A549 (cell line): ENCODE results near the gene KRT36. TPM values are rescaled to one million over a fixed set of nuclear protein-coding genes. Genes with fewer than 3 reads are reported as not detected.

Experiments
- ATAC-seq, 2 experiments: fragments of 200-7000 bp in 1 of 2; fragments of >200 bp in 1 of 2; cut with Nextera tagmentation in 1 of 2; cut with Tn5 transposase in 1 of 2; 3 replicates each; pipeline versions ENCODE4 v1.8.0 to v1.9.1; 2018 to 2020; ENCODE audit warnings: mild to moderate bottlenecking in 1 of 2, moderate library complexity in 1 of 2
- CTCF ChIA-PET: fragments of 300-600 bp; sonication (Branson Sonifier 250); formaldehyde crosslinking; extraction: SDS; loops from one replicate; lab custom pipeline; 2021; ENCODE audit warnings: antibody characterized with exemption, inconsistent platforms; lab: Yijun Ruan, JAX
- POLR2A ChIA-PET: fragments of 350-600 bp; formaldehyde crosslinking; extraction: SDS; loops from one replicate; lab custom pipeline; 2021; ENCODE audit warnings: antibody characterized with exemption, inconsistent platforms; lab: Yijun Ruan, JAX
- DNase-seq, 2 experiments: peaks; one replicate each; pipeline versions ENCODE4 v3.0.0 to v3.0.0-alpha.2; 2011 to 2016; ENCODE audit warnings: low read depth in 1 of 2, low spot score in 1 of 2
- FAIRE-seq: peaks from 2 replicates; lab custom pipeline; 2011; peaks lifted over from hg19 to GRCh38; lab: Jason Lieb, UNC
- H3K27ac ChIP-seq, 2 experiments: fragments of >200 bp; sonication (Bioruptor Twin); formaldehyde crosslinking; 3 replicates each; pipeline ENCODE4 v1.5.1; 2016 to 2017
- H3K4me1 ChIP-seq: fragments of >200 bp; sonication (Bioruptor Twin); formaldehyde crosslinking; 3 replicates; pipeline ENCODE4 v1.6.1; 2016
- H3K4me2 ChIP-seq: fragments of >200 bp; sonication (Bioruptor Twin); formaldehyde crosslinking; 3 replicates; pipeline ENCODE4 v1.6.1; 2016
- H3K4me3 ChIP-seq: fragments of >200 bp; sonication (Bioruptor Twin); formaldehyde crosslinking; 3 replicates; pipeline ENCODE4 v1.5.1; 2016
- H3K9me3 ChIP-seq: fragments of >200 bp; sonication (Bioruptor Twin); formaldehyde crosslinking; 3 replicates; pipeline ENCODE4 v1.6.1; 2016
- ATOH8 ChIP-seq: fragments of 250-450 bp; sonication (Bioruptor Pico); IDR thresholded peaks from 2 replicates; pipeline ENCODE4 v1.5.0; 2020; ENCODE audit warnings: low read depth, mild to moderate bottlenecking, moderate library complexity
- BCL3 ChIP-seq: fragments of >200 bp; sonication (Bioruptor Twin); formaldehyde crosslinking; IDR thresholded peaks from 3 replicates; pipeline ENCODE4 v1.6.1; 2016
- BHLHE40 ChIP-seq: IDR thresholded peaks from 2 replicates; pipeline ENCODE4 v1.6.1; 2012; ENCODE audit warnings: low read depth, low read length, inconsistent platforms
- CBX2 ChIP-seq: fragments of 200-600 bp; sonication (generic); IDR thresholded peaks from 2 replicates; pipeline ENCODE4 v1.6.1; 2016; ENCODE audit warnings: low read depth, mild to moderate bottlenecking, borderline replicate concordance
- CBX8 ChIP-seq: fragments of 200-600 bp; sonication (generic); IDR thresholded peaks from 2 replicates; pipeline ENCODE4 v1.6.1; 2016
- CEBPB ChIP-seq, 2 experiments: fragments of >200 bp in 1 of 2; sonication (Bioruptor Twin) in 1 of 2; formaldehyde crosslinking in 1 of 2; IDR thresholded peaks; 2 replicates each; pipeline ENCODE4 v1.6.1; 2012 to 2016
- CTCF ChIP-seq: fragments of >200 bp; sonication (Bioruptor Twin); formaldehyde crosslinking; IDR thresholded peaks from 3 replicates; pipeline ENCODE4 v1.5.1; 2016
- EHMT2 ChIP-seq: fragments of 200-600 bp; sonication (generic); IDR thresholded peaks from 2 replicates; pipeline ENCODE4 v1.6.1; 2016; ENCODE audit warnings: antibody characterized with exemption, low read depth, mild to moderate bottlenecking, moderate library complexity
- EP300 ChIP-seq, 2 experiments: fragments of >200 bp; sonication (Bioruptor Twin); formaldehyde crosslinking; IDR thresholded peaks; 2 replicates in 1 of 2; 3 replicates in 1 of 2; pipeline ENCODE4 v1.6.1; 2016 to 2017
- FOXS1 ChIP-seq: fragments of 250-450 bp; sonication (Bioruptor Pico); IDR thresholded peaks from 2 replicates; pipeline ENCODE4 v1.5.0; 2020; ENCODE audit warnings: mild to moderate bottlenecking, moderate library complexity
- HDAC2 ChIP-seq: fragments of 200-600 bp; sonication (generic); IDR thresholded peaks from 2 replicates; pipeline ENCODE4 v1.6.1; 2016
- HOXB13 ChIP-seq: fragments of 250-450 bp; sonication (Bioruptor Pico); IDR thresholded peaks from 2 replicates; pipeline ENCODE4 v1.5.0; 2020; ENCODE audit warnings: low read depth, mild to moderate bottlenecking, moderate library complexity
- KDM1A ChIP-seq: fragments of 200-600 bp; sonication (generic); IDR thresholded peaks from 2 replicates; pipeline ENCODE4 v1.6.1; 2016; ENCODE audit warnings: low read depth, mild to moderate bottlenecking
- KDM5A ChIP-seq: fragments of 200-600 bp; sonication (generic); IDR thresholded peaks from 2 replicates; pipeline ENCODE4 v1.6.1; 2016; ENCODE audit warnings: antibody characterized with exemption, mild to moderate bottlenecking
- MAFK ChIP-seq: fragments of 450-650 bp; IDR thresholded peaks from 2 replicates; pipeline ENCODE4 v1.6.1; 2014; ENCODE audit not compliant: partially characterized antibody
- MAZ ChIP-seq: fragments of 150-350 bp; IDR thresholded peaks from 2 replicates; pipeline ENCODE4 v1.6.1; 2014; ENCODE audit warnings: antibody characterized with exemption, low read depth, low read length, borderline replicate concordance
- NFE2L2 ChIP-seq: fragments of 150-350 bp; conservative IDR thresholded peaks from 2 replicates; pipeline ENCODE4 v1.6.1; 2014; ENCODE audit warnings: low read length
- NPAS2 ChIP-seq: fragments of 250-450 bp; sonication (Bioruptor Pico); IDR thresholded peaks from 2 replicates; pipeline ENCODE4 v1.8.0; 2022; ENCODE audit warnings: mild to moderate bottlenecking, moderate library complexity, borderline replicate concordance
- PHF8 ChIP-seq: fragments of 200-600 bp; sonication (generic); IDR thresholded peaks from 2 replicates; pipeline ENCODE4 v1.6.1; 2016; ENCODE audit warnings: low read depth, mild to moderate bottlenecking, antibody characterized with exemption, moderate library complexity, borderline replicate concordance
- RARB ChIP-seq: fragments of 250-450 bp; sonication (Bioruptor Pico); IDR thresholded peaks from 2 replicates; pipeline ENCODE4 v1.8.0; 2021; ENCODE audit warnings: mild to moderate bottlenecking, moderate library complexity
- TP53 ChIP-seq: fragments of 250-450 bp; sonication (Bioruptor Pico); IDR thresholded peaks from 2 replicates; pipeline ENCODE4 v1.5.0; 2021; ENCODE audit warnings: mild to moderate bottlenecking, moderate library complexity
- ZFP36 ChIP-seq: fragments of 450-650 bp; IDR thresholded peaks from 2 replicates; pipeline ENCODE4 v1.6.1; 2014; ENCODE audit warnings: borderline replicate concordance; ENCODE audit not compliant: partially characterized antibody
- WGBS: methylation state at CpG from one replicate; pipeline ENCODE4 v1.1.6; 2017; ENCODE audit errors: missing lambda C conversion rate; 5-methylcytosine and 5-hydroxymethylcytosine counted together
- polyA plus RNA-seq, 4 experiments: library from polyadenylated mRNA; depleted of rRNA in 3 of 4; stranded (reverse); fragments of >200 nt; fragmentation: RNase III in 1 of 4; extraction: RNeasy Plus Mini Kit Qiagen cat#74134 plus additional on column Dnase treatment in 1 of 4; gene quantifications; 2 replicates in 3 of 4; 3 replicates in 1 of 4; pipeline ENCODE4 v1.2.3, GENCODE V29; 2011 to 2017

The KRT36 gene
- polyA plus RNA-seq, 2 of the 4 experiments (the other 2 are of a cell fraction), result not detected

GRCh38 chr17:41523225-41523593 lies 33.5 kb upstream of the KRT36 start:
- FAIRE-seq (no peak), DNase-seq (no peak), ATAC-seq (no peak)
- H3K4me3 ChIP-seq, result no peak overlapping the region
- whole genome bisulfite sequencing, result 92% methylated on average over 4 of the region's 4 CpGs
- no peak overlapping the region for H3K4me2 ChIP-seq
- ChIA-PET CTCF (interaction anchor here (0.7 to 3.6 kb wide), 3 partner anchors 25 to 140 kb away, joined by 4 to 35 read pairs (median 11); no protein-coding TSS in a partner anchor), POLR2A (no interaction called here)
- H3K4me1 ChIP-seq, result peaks cover 30% of the 10 kb centered on the region
- no peaks in the 10 kb centered on the region for H3K9me3 ChIP-seq
- TF ChIP-seq CBX2 (no peak), CEBPB (IDR thresholded peaks at IDR 0.05) (no peak), MAZ (no peak), RARB (CRISPR knock-in tag) (no peak), HDAC2 (no peak), TP53 (CRISPR knock-in tag) (no peak), PHF8 (no peak), ZFP36 (no peak), BHLHE40 (no peak), CTCF (no peak), NPAS2 (CRISPR knock-in tag) (no peak), BCL3 (no peak), KDM5A (no peak), EHMT2 (no peak), ATOH8 (CRISPR knock-in tag) (no peak), NFE2L2 (no peak), MAFK (no peak), EP300 (IDR thresholded peaks at IDR 0.05) (no peak), FOXS1 (CRISPR knock-in tag) (no peak)
- H3K27ac ChIP-seq, result peak overlapping the region in 1 of 2 experiments; percentile 48; a peak in 1 of 6 replicates

- Histone ChIP-seq H3K4me3 (no peak overlapping the region), H3K4me1 (peaks cover 29% of the 10 kb centered on the region), H3K27ac (peak overlapping the region; percentile 60 to 82; a peak in 5 of 6 replicates), H3K4me2 (peak overlapping the region; percentile 61), H3K9me3 (no peaks in the 10 kb centered on the region)
- ATAC-seq (peak in 1 of 2 experiments; percentile 6; a peak in 1 of 6 replicates), DNase-seq (no peak), FAIRE-seq (no peak)
- TF ChIP-seq ZFP36 (peak; percentile 77), HOXB13 (CRISPR knock-in tag) (no peak), KDM1A (0 out of 2 replicates have a peak, but pooled peaks have one; percentile 33), CBX8 (no peak)
- CTCF ChIA-PET, result interaction anchor here (0.6 to 3.6 kb wide), 6 partner anchors 18 to 818 kb away, joined by 3 to 35 read pairs (median 4); no protein-coding TSS in a partner anchor
- 85% methylated on average over 12 of the region's 12 CpGs for WGBS
- POLR2A ChIA-PET, result interaction anchor here (0.7 to 1.6 kb wide), 3 partner anchors 26 to 772 kb away, joined by 3 to 4 read pairs (median 4); partner anchors contain the start of gene EIF1
Observed at GRCh38 chr17:41522301-41523224, 32.9 kb upstream of the KRT36 start.
